WTC11 (cell line): ENCODE measurements around the gene LRRN4.

Experiments
- AFF4 ChIP-seq: sonication (generic); formaldehyde crosslinking; IDR thresholded peaks from 2 replicates; pipeline ENCODE4 v1.8.1; 2023; ENCODE audit warnings: mild to moderate bottlenecking, missing genetic modification reagents, borderline replicate concordance
- CBFB ChIP-seq: sonication (generic); formaldehyde crosslinking; IDR thresholded peaks from 2 replicates; pipeline ENCODE4 v1.8.1; 2022; ENCODE audit warnings: mild to moderate bottlenecking, low read depth, missing genetic modification reagents
- CTCF ChIP-seq: fragments of 200-600 bp; IDR thresholded peaks from 2 replicates; pipeline ENCODE4 v1.8.0; 2022; ENCODE audit warnings: antibody characterized with exemption
- ELF4 ChIP-seq: sonication (generic); formaldehyde crosslinking; IDR thresholded peaks from 2 replicates; pipeline ENCODE4 v1.8.1; 2022; ENCODE audit warnings: low read depth, mild to moderate bottlenecking, moderate library complexity, missing genetic modification reagents
- ESRRA ChIP-seq: sonication (generic); formaldehyde crosslinking; IDR thresholded peaks from 2 replicates; pipeline ENCODE4 v1.8.1; 2022; ENCODE audit warnings: mild to moderate bottlenecking, missing genetic modification reagents, borderline replicate concordance
- FOXP4 ChIP-seq: sonication (generic); formaldehyde crosslinking; IDR thresholded peaks from 2 replicates; pipeline ENCODE4 v1.8.0; 2022; ENCODE audit warnings: mild to moderate bottlenecking, missing genetic modification reagents
- GTF2I ChIP-seq: fragments of 250-450 bp; sonication (Bioruptor Pico); conservative IDR thresholded peaks from 2 replicates; pipeline ENCODE4 v1.4.0; 2021; ENCODE audit warnings: mild to moderate bottlenecking
- IRF2 ChIP-seq: sonication (generic); formaldehyde crosslinking; IDR thresholded peaks from 2 replicates; pipeline ENCODE4 v1.8.0; 2022; ENCODE audit warnings: low read depth, missing genetic modification reagents, borderline replicate concordance
- PREB ChIP-seq: sonication (generic); formaldehyde crosslinking; IDR thresholded peaks from 2 replicates; pipeline ENCODE4 v1.8.1; 2022; ENCODE audit warnings: mild to moderate bottlenecking, missing genetic modification reagents, moderate library complexity, borderline replicate concordance
- RELA ChIP-seq: sonication (generic); formaldehyde crosslinking; IDR thresholded peaks from 2 replicates; pipeline ENCODE4 v1.8.1; 2022; ENCODE audit warnings: missing genetic modification reagents, mild to moderate bottlenecking, borderline replicate concordance
- SMAD3 ChIP-seq: sonication (generic); formaldehyde crosslinking; IDR thresholded peaks from 2 replicates; pipeline ENCODE4 v1.8.0; 2022; ENCODE audit warnings: missing genetic modification reagents, mild to moderate bottlenecking, borderline replicate concordance
- ZNF396 ChIP-seq: fragments of 250-450 bp; sonication (Bioruptor Pico); IDR thresholded peaks from 2 replicates; pipeline ENCODE4 v1.8.0; 2021; ENCODE audit warnings: mild to moderate bottlenecking, moderate library complexity, borderline replicate concordance

GRCh38 chr20:6008254-6008653, 45.6 kb downstream of the LRRN4 start:
- TF ChIP-seq CTCF (no peak), FOXP4 (no peak), GTF2I (CRISPR knock-in tag) (no peak), ELF4 (CRISPR knock-in tag) (no peak), PREB (CRISPR knock-in tag) (no peak), CBFB (CRISPR knock-in tag) (no peak), ZNF396 (CRISPR knock-in tag) (no peak), ESRRA (CRISPR knock-in tag) (no peak), AFF4 (CRISPR knock-in tag) (no peak), SMAD3 (CRISPR knock-in tag) (no peak), RELA (no peak), IRF2 (CRISPR knock-in tag) (no peak)
